GM12864 (cell line): ENCODE data around the gene KEL.
"Not testable (repeated sequence)": the region's sequence is repeated elsewhere in the genome, so short reads cannot be mapped to it uniquely, and the experiment has no call there.

ENCODE experiments used
- DNase-seq: peaks from one replicate; pipeline ENCODE4 v3.0.0-alpha.2; 2011; ENCODE audit warnings: low read depth
- H3K4me3 ChIP-seq: 2 replicates; pipeline ENCODE4 v1.5.1; 2011; ENCODE audit warnings: mild to moderate bottlenecking, low read depth, low read length, control low read depth
- TF ChIP-seq, protein P1 (sequence below): IDR thresholded peaks from 2 replicates; pipeline ENCODE4 v1.5.1; 2011; ENCODE audit warnings: low read depth, mild to moderate bottlenecking, moderate library complexity, low read length, control low read depth, inconsistent platforms; ENCODE audit errors: missing control alignments

The KEL gene

DNA sequence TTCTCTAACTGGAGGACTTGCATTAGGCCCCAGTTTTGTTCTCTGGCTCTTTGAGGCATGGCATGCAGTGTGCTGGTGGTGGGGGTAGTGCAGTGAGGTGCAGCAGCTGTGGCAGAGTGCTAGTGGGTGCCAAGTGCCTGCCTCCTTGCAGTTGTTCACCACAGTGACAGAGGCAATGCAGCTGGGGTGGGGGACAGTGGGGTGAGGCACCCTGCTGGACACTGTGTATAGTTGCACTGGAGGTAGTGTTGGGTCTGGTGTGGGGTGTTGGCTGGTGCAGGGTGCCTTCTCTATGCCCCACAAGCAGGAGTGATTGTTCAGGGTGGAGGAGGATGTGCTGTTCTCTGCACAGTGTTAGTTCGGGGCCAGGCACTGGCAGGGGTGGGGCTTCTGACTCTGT lies 21.7 kb upstream of the KEL start:
- H3K4me3 ChIP-seq: no peak overlapping the region
- TF ChIP-seq, protein P1, sequence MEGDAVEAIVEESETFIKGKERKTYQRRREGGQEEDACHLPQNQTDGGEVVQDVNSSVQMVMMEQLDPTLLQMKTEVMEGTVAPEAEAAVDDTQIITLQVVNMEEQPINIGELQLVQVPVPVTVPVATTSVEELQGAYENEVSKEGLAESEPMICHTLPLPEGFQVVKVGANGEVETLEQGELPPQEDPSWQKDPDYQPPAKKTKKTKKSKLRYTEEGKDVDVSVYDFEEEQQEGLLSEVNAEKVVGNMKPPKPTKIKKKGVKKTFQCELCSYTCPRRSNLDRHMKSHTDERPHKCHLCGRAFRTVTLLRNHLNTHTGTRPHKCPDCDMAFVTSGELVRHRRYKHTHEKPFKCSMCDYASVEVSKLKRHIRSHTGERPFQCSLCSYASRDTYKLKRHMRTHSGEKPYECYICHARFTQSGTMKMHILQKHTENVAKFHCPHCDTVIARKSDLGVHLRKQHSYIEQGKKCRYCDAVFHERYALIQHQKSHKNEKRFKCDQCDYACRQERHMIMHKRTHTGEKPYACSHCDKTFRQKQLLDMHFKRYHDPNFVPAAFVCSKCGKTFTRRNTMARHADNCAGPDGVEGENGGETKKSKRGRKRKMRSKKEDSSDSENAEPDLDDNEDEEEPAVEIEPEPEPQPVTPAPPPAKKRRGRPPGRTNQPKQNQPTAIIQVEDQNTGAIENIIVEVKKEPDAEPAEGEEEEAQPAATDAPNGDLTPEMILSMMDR: no peak
- no peak for DNase-seq

DNA sequence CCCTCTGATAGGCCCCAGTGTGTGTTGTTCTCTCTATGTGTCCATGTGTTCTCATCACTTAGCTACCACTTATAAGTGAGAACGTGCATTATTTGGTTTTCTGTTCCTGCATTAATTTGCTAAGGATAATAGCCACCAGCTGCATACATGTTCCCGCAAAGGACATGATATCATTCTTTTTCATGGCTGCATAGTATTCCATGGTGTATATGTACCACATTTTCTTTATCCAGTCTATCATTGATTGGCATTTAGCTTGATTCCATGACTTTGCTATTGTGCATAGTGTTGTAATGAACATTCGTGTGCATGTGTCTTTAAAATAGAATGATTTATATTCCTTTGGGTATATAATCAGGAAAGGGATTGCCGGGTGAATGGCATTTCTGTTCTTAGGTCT lies 16.2 kb upstream of the KEL start:
- DNase-seq, H3K4me3 ChIP-seq: not testable (repeated sequence)

DNA sequence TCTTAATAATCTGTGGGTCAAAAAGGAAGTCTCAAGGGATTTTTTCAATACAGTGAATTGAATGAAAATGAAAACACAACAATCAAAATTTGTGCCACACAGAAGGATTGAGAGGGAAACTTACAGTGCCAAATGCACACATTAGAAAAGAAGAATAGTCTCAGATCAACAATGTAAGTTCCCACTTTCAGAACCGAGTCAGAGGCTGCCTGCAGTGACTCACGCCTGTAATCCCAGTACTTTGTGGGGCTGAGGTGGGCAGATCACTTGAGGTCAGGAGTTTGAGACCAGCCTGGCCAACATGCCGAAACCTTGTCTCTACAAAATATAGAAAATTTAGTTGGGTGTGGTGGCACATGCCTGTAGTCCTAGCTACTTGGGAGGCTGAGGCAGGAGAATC lies 12.5 kb upstream of the KEL start:
- TF ChIP-seq, protein P1: no peak
- no peak overlapping the region for H3K4me3 ChIP-seq
- no peak for DNase-seq

DNA sequence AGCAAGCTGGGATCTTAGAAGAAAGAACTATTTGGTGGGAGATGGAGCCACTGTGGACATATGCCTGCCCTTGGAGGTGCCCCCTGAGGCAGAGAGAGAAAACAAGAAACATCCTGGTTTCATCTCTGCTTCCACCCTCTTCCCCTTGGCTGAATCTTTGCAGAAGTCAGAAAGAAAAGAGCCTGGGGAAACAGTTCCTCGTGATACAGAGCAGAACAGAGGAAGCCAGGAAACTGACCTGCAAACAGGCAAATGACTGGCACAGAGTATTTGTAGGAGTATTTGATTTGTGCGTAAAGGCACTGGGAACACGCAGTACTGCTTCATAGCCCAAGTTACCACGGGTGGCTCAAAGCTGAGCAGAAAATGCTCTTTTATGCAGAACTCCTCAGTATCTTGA lies 7.0 kb upstream of the KEL start:
- H3K4me3 ChIP-seq: no peak overlapping the region
- no peak for DNase-seq
- TF ChIP-seq, protein P1: no peak

DNA sequence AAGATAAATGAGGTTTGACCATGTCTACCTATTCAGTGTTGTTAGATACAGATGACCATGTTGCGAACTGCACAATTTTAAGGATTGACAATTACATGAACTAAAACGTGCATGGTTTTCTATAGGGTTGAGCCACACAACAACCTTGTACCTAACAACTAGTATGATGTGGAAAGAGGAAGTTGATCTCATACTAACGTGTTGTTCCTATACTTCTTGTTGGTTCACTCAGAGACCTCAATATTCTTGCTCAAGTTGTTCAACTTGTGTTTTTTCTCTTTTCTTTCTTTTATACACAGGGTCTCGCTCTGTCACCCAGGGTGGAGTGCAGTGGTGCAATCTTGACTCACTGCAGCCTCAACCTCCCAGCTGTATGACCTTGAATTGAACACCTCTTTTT lies 6.1 kb upstream of the KEL start:
- H3K4me3 ChIP-seq: no peak overlapping the region
- no peak for DNase-seq
- TF ChIP-seq, protein P1: no peak

DNA sequence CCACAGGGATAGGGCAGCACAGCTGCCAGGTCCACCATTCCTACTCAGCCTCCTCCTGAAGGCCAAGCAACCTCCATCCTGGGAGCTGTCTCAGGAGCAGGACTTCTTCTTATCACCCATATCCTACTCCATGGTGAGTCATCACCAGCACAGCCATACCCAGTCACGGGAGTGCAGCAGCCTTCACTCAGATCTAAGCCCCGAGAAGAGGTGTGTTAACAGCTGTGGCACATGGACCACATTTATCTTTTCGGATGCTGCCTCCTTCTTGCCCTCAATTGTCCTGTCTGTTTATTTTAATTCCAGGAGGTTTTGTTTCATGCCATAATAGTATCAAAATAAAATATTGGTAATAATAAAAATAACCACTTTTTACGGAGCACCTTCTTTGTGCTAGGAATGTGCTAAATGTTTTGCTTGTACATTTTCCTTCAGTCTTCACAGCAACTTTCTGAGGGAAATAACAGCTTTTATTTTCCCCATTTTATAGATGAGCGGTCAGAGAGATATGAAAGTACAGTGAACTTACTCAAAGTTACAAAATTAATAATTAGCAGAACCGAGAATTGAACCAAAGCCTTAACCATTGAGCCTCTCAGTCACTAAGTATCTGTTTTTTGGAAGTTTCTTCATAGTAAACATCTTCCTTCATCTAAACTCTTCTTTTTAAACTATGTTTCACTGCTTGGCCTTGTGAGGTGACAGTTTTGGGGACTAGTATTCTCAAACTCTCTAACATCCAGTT lies 2.5 kb upstream of the KEL start:
- TF ChIP-seq, protein P1: no peak
- no peak for DNase-seq

DNA sequence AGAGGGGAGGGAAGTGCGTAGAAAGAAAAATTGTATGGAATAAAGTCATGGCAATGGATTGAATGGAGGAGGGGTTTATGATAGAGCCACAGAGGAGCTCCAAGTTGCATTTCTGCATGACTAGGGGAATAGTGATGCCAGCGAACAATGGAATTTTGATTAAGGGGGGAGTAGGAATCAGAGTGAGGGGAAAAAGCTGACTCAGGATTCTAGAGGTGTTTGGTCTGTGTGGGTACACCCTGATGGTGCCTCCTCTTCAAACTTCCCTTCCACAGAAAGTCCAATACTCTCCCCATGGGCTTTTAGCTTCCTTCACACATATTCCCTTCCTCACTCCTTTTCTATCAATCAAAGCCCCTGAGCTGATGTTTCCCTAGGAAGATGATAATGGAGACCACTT lies 1.8 kb upstream of the KEL start:
- TF ChIP-seq, protein P1: no peak
- no peak overlapping the region for H3K4me3 ChIP-seq
- no peak for DNase-seq

More for the DNA sequence above, 2.5 kb upstream of the KEL start:
- no peak overlapping the region for H3K4me3 ChIP-seq
